Measurements from ENCODE around the gene CFAP299.

CFAP299 gene

DNA sequence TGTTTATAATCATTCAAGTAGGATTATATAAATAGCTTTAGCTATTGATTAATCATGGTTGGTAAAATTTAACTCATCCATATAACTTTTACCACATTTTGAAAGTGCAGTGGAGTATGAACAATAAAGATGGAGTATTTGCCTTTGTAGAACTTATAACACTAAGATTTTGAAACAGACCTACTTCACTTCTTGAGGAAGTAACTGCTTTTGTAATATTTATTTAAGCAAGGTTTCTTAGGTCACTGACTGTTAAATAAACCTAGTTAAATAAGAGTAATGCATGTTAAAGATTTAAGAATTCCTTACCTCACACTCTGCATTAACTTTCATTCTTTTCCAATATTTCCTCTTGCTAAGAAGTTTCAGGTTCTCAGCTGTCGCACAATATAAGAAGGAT is 242.5 kb downstream of the CFAP299 start:
- H3K79me2 ChIP-seq (ENCODE audit: low read length) = no peaks in the 10 kb centered on the region
- DNase-seq = no peak
- H3K9me2 ChIP-seq (replicated peaks; ENCODE audit: insufficient read depth, low read length) = no peaks in the 10 kb centered on the region
- H3F3A ChIP-seq (ENCODE audit: insufficient read depth, low read length) = no peaks in the 10 kb centered on the region
- no peak overlapping the region for H3K4me3 ChIP-seq (ENCODE audit: low read length)
- no peaks in the 10 kb centered on the region for H3K4me1 ChIP-seq (ENCODE audit: low read length)
- H4K20me1 ChIP-seq (ENCODE audit: insufficient read depth, low read length) = no peaks in the 10 kb centered on the region
- no peak overlapping the region for H3K9ac ChIP-seq (ENCODE audit: low read length)
- H3K36me3 ChIP-seq (replicated peaks; ENCODE audit: insufficient read depth, low read length) = no peaks in the 10 kb centered on the region
- no peaks in the 10 kb centered on the region for H3K9me3 ChIP-seq (replicated peaks; ENCODE audit: insufficient read depth, low read length)
- no peak overlapping the region for H3K4me2 ChIP-seq (ENCODE audit: low read depth, low read length)
- no peak overlapping the region for H2AFZ ChIP-seq (ENCODE audit: low read length)
- no peaks in the 10 kb centered on the region for H3K27me3 ChIP-seq (replicated peaks; ENCODE audit: insufficient read depth, low read length)
- TF ChIP-seq EZH2 (optimal IDR thresholded peaks at IDR 0.05; ENCODE audit: low read depth, low read length) = no peak
- H3K27ac ChIP-seq (ENCODE audit: low read length) = no peak overlapping the region

DNA sequence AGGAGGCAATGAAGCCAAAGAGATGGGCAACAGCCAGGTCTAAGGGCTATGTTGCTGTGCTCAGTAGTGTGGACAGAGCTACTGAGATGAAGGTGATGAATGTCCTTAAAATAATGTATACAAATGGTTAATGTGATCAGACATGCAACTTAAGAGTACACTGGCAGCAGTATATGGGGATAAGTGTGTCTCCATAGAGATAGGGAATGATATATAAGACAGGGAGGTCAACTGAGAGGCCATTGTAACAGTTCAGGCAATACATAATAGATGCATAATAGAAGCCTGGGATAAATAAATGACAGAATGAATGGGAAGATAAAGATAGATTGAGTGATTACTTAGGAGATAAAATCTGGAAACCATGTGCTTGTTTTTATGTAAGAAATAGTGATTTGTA is 250.0 kb downstream of the CFAP299 start:
- H3K36me3 ChIP-seq (replicated peaks; ENCODE audit: insufficient read depth, low read length) = no peaks in the 10 kb centered on the region
- H3K9ac ChIP-seq (ENCODE audit: low read length) = no peak overlapping the region
- H3K4me2 ChIP-seq (ENCODE audit: low read depth, low read length) = no peak overlapping the region
- DNase-seq = no peak
- H2AFZ ChIP-seq (ENCODE audit: low read length) = no peak overlapping the region
- no peak overlapping the region for H3K4me3 ChIP-seq (ENCODE audit: low read length)
- no peaks in the 10 kb centered on the region for H3K9me3 ChIP-seq (replicated peaks; ENCODE audit: insufficient read depth, low read length)
- H3K27me3 ChIP-seq (replicated peaks; ENCODE audit: insufficient read depth, low read length) = no peaks in the 10 kb centered on the region
- H3K9me2 ChIP-seq (replicated peaks; ENCODE audit: insufficient read depth, low read length) = no peaks in the 10 kb centered on the region
- H3K4me1 ChIP-seq (ENCODE audit: low read length) = no peaks in the 10 kb centered on the region
- H3K27ac ChIP-seq (ENCODE audit: low read length) = no peak overlapping the region
- no peaks in the 10 kb centered on the region for H4K20me1 ChIP-seq (ENCODE audit: insufficient read depth, low read length)
- no peaks in the 10 kb centered on the region for H3F3A ChIP-seq (ENCODE audit: insufficient read depth, low read length)
- TF ChIP-seq EZH2 (optimal IDR thresholded peaks at IDR 0.05; ENCODE audit: low read depth, low read length) (no peak), EZH2phosphoT487 (IDR thresholded peaks at IDR 0.05; ENCODE audit: low read length) (no peak)
- TF ChIP-seq, protein P1, sequence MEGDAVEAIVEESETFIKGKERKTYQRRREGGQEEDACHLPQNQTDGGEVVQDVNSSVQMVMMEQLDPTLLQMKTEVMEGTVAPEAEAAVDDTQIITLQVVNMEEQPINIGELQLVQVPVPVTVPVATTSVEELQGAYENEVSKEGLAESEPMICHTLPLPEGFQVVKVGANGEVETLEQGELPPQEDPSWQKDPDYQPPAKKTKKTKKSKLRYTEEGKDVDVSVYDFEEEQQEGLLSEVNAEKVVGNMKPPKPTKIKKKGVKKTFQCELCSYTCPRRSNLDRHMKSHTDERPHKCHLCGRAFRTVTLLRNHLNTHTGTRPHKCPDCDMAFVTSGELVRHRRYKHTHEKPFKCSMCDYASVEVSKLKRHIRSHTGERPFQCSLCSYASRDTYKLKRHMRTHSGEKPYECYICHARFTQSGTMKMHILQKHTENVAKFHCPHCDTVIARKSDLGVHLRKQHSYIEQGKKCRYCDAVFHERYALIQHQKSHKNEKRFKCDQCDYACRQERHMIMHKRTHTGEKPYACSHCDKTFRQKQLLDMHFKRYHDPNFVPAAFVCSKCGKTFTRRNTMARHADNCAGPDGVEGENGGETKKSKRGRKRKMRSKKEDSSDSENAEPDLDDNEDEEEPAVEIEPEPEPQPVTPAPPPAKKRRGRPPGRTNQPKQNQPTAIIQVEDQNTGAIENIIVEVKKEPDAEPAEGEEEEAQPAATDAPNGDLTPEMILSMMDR (IDR thresholded peaks at IDR 0.05; ENCODE audit: low read length) = no peak
- no peaks in the 10 kb centered on the region for H3K79me2 ChIP-seq (ENCODE audit: low read length)

DNA sequence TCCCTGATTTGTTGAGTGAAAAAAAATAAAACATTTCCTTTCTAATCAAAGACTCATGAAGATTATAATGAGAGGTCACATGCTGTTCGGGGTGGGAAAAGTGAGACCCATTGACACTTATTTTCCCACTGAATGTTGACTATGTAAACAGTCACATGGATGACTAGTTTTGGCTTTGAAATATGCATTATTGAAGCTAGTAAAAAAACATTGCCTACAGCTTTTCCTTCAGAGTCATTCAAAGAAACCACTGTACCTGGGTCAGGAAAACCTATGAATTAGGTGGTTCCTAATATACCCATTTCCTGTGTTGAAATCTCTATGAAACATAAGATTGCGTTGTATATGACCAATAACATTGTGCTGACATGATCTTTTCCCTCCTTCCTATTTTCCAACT is 251.2 kb downstream of the CFAP299 start:
- no peaks in the 10 kb centered on the region for H3K9me3 ChIP-seq (replicated peaks; ENCODE audit: insufficient read depth, low read length)
- H3K4me3 ChIP-seq (ENCODE audit: low read length) = no peak overlapping the region
- H3K9ac ChIP-seq (ENCODE audit: low read length) = no peak overlapping the region
- H2AFZ ChIP-seq (ENCODE audit: low read length) = no peak overlapping the region
- no peak overlapping the region for H3K27ac ChIP-seq (ENCODE audit: low read length)
- no peaks in the 10 kb centered on the region for H4K20me1 ChIP-seq (ENCODE audit: insufficient read depth, low read length)
- no peak for DNase-seq
- H3K4me1 ChIP-seq (ENCODE audit: low read length) = no peaks in the 10 kb centered on the region
- H3F3A ChIP-seq (ENCODE audit: insufficient read depth, low read length) = no peaks in the 10 kb centered on the region
- H3K4me2 ChIP-seq (ENCODE audit: low read depth, low read length) = no peak overlapping the region
- no peaks in the 10 kb centered on the region for H3K36me3 ChIP-seq (replicated peaks; ENCODE audit: insufficient read depth, low read length)
- no peaks in the 10 kb centered on the region for H3K9me2 ChIP-seq (replicated peaks; ENCODE audit: insufficient read depth, low read length)
- no peaks in the 10 kb centered on the region for H3K79me2 ChIP-seq (ENCODE audit: low read length)
- TF ChIP-seq, protein P1 (IDR thresholded peaks at IDR 0.05; ENCODE audit: low read length) = no peak
- no peak for TF ChIP-seq EZH2 (optimal IDR thresholded peaks at IDR 0.05; ENCODE audit: low read depth, low read length)
- no peak for TF ChIP-seq EZH2phosphoT487 (IDR thresholded peaks at IDR 0.05; ENCODE audit: low read length)
- no peaks in the 10 kb centered on the region for H3K27me3 ChIP-seq (replicated peaks; ENCODE audit: insufficient read depth, low read length)

- H3K4me3 ChIP-seq (ENCODE audit: low read length) = no peak overlapping the region
- H3K79me2 ChIP-seq (ENCODE audit: low read length) = no peaks in the 10 kb centered on the region
- H3K36me3 ChIP-seq (replicated peaks; ENCODE audit: insufficient read depth, low read length) = no peaks in the 10 kb centered on the region
- H3K9me2 ChIP-seq (replicated peaks; ENCODE audit: insufficient read depth, low read length) = no peaks in the 10 kb centered on the region
- no peak overlapping the region for H3K4me2 ChIP-seq (ENCODE audit: low read depth, low read length)
- no peaks in the 10 kb centered on the region for H3K9me3 ChIP-seq (replicated peaks; ENCODE audit: insufficient read depth, low read length)
- no peak overlapping the region for H2AFZ ChIP-seq (ENCODE audit: low read length)
- no peaks in the 10 kb centered on the region for H3K27me3 ChIP-seq (replicated peaks; ENCODE audit: insufficient read depth, low read length)
- no peak overlapping the region for H3K27ac ChIP-seq (ENCODE audit: low read length)
- no peaks in the 10 kb centered on the region for H4K20me1 ChIP-seq (ENCODE audit: insufficient read depth, low read length)
- no peaks in the 10 kb centered on the region for H3K4me1 ChIP-seq (ENCODE audit: low read length)
- TF ChIP-seq EZH2 (optimal IDR thresholded peaks at IDR 0.05; ENCODE audit: low read depth, low read length) (no peak), EZH2phosphoT487 (IDR thresholded peaks at IDR 0.05; ENCODE audit: low read length) (no peak)
- TF ChIP-seq, protein P1 (IDR thresholded peaks at IDR 0.05; ENCODE audit: low read length) = no peak
- H3F3A ChIP-seq (ENCODE audit: insufficient read depth, low read length) = no peaks in the 10 kb centered on the region
- no peak overlapping the region for H3K9ac ChIP-seq (ENCODE audit: low read length)
- no peak for DNase-seq
Measured at GRCh38 chr4:80587871-80588385, 252.4 kb downstream of the CFAP299 start.

Data from MM.1S (cell line).